Measurements from ENCODE around the gene ZMAT3. TPM values are rescaled to one million over a fixed set of nuclear protein-coding genes. Genes with fewer than 3 reads are reported as not detected.

The ZMAT3 gene
- total RNA-seq, 1 experiment from 2014 or later = 13.3 TPM

- no peak for DNase-seq (ENCODE audit: low spot score)
These were observed 50.3 kb downstream of the ZMAT3 start for GRCh38 chr3:179021119-179021903.

DNA sequence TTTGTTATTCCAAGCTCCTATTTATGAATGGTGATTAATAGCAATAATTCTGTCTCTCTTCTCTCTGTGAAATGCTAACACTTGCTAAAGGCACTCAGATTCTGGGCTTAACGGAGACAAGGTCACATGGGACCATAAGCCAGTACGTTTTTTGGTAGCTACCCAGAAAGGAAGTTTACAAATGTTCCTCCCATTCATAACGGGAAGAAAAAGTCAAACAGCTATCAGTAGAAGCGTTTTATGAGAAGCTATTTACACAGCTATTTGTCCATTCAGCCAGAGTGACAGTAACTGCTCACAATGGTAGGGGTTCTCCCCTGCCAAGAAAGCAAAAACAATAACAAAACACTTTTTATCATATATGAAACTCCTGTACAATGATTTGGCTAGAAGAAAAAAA, 51.5 kb downstream of the ZMAT3 start:
- no peak for DNase-seq (ENCODE audit: low spot score)

DNA sequence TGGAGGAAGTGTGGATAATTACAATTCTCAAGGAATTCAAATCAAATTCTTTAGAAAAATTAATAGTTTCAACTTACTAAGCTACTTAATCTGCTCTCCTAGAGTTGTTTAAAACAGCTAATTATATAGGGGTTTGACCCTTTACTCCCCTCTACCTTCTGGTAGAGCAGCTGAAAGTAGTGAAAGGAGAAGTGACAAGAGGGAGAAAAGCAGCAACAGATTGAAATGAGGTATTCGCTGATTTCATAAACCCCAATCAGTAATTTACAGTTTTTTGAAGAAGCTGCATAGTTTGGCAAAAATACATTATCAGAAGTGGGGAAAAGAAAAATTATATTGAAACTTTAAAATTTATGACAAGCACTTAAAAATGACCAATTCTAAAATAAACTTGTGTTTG, 52.8 kb downstream of the ZMAT3 start:
- no peak for DNase-seq (ENCODE audit: low spot score)

- DNase-seq (ENCODE audit: low spot score) = no peak
These were observed 54.5 kb downstream of the ZMAT3 start for GRCh38 chr3:179016979-179017670.

DNA sequence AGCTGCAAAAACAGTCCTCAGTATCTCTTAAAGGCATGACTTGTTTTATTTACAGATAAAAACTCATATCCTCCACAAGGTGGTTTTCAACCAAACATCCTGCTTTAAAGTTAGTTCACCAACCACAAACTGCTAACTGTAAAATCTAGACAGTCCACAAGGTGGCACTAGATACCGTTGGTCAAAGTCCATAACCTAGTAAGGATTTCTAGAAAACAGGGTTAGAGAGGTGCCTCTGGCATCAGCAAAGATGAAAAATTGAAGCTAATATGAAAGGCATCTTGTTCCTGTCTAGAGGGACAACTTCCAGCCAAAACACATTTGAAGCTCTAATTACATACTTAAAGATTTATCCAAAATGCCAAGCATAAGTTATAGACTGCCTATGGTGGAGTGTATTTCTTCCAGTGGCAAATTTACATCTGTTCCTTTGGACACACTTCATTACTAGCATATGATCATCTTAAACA, 56.0 kb downstream of the ZMAT3 start:
- DNase-seq (ENCODE audit: low spot score) = peak; percentile 91

DNA sequence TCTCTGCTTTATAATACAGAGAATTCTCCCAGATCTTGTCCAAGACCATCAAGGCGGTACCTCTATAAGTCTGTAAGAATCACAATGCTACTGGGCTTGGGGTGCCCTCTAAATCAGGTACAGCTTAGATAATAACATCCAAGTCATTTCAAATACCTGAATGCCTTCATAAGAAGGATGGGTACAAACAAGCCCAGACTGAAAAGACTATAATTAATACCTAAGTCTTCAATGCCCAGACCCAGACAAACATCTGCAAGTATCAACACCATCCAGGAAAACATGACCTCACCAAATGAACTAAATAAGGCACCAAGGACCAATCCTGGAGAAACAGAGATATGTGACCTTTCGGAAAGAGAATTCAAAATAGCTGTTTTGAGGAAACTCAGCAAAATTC, 65.9 kb downstream of the ZMAT3 start:
- no peak for DNase-seq (ENCODE audit: low spot score)

GRCh38 chr3:179005213-179005612, 66.4 kb downstream of the ZMAT3 start:
- DNase-seq (ENCODE audit: low spot score) = no peak

- no peak for DNase-seq (ENCODE audit: low spot score)
These were observed 71.0 kb downstream of the ZMAT3 start for GRCh38 chr3:179000659-179001058.

DNA sequence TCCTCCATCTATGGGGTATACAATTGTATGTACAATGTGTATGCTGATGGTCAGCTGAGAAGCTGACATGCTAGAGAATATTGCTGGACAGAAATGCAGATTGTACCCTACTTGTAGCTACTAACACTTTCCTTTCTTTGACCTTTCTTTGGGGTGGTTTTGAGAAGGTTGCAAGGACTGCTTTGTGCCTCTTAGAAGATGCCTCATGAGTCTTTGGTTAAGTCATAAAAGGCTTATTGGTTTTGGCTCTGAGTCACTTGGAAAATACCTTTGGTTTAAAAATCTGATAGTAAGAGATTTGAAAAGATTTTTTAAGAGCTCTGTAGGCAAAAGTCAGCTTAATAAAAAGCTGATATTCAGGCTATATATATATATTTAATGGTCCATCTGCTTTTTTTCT, 71.5 kb downstream of the ZMAT3 start:
- DNase-seq (ENCODE audit: low spot score) = no peak

GRCh38 chr3:178996399-178996798, 75.2 kb downstream of the ZMAT3 start:
- DNase-seq (ENCODE audit: low spot score) = no peak

DNA sequence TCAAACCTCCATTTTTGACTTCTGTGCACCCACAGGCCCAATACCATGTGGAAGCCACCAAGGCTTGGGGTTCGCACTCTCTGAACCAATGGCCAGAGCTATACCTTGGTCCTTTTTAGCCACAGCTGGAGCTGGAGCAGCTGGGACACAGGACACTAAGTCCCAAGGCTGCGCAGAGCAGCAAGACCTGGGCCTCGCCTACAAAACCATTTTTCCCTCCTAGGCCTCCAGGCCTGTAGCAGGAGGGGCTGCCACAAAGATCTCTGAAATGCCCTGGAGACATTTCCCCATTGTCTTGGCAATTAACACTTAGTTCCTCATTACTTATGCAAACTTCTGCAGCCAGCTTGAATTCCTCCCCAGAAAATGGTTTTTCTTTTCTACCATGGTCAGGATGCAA, 81.3 kb downstream of the ZMAT3 start:
- no peak for DNase-seq (ENCODE audit: low spot score)

DNA sequence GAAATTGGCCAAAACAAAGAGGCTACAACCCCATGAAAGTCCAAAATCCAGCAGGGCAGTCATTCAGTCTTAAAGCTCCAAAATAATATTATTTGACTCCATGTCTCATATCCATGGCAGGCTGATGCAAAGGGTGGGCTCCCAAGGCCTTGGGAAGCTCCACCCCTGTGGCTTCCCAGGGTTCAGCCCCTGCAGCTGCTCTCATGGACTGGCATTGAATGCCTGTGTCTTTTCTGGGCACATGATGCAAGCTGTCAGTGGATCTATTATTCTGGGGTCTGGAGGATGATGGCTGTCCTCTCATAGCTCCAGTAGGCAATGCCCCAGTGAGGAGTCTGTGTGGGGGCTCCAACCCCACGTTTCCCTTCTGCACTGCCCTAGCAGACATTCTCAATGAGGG, 81.8 kb downstream of the ZMAT3 start:
- no peak for DNase-seq (ENCODE audit: low spot score)

DNA sequence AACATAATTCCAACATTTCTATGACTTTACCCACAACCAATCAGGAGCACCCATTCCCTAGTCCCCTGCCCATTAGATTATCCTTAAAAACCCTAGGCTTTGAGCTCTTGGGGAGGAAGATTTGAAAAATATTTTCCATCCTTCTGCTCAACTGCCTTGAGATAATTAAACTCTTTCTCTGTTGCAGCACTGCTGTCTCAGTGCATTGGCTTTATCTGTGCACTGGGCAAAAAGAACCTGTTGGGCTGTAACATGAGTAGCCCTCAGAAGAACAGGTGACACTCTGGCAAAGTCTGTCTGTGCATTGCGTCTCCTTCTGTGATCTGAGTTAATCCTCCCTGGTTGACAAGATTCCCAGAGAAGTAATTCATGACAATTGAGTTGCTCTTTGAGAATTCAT, 83.9 kb downstream of the ZMAT3 start:
- DNase-seq (ENCODE audit: low spot score) = no peak

- DNase-seq (ENCODE audit: low spot score) = no peak
These were observed 85.2 kb downstream of the ZMAT3 start for GRCh38 chr3:178986456-178986855.

DNA sequence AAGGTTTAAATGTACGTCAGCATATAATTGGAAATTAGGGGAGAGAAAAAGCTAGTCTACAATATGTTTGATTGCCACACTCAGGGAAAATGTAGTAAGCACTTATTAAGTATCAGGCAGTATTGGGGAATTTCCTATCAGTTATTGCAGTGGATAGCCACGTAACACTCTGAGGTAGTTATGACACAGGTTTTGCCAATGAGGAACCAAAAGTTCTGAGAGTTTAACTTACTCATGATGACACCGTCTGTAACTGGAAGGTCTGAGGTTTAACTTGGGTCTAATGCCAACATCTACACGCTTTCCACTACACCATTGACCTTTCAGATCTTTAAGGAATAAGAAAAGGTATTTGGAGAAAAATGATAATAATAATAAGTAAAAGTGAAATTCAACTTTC, 89.5 kb downstream of the ZMAT3 start:
- no peak for DNase-seq (ENCODE audit: low spot score)

GRCh38 chr3:178975320-178975719, 96.3 kb downstream of the ZMAT3 start:
- DNase-seq (ENCODE audit: low spot score) = no peak

GRCh38 chr3:178971614-178972013, 100.0 kb downstream of the ZMAT3 start:
- peak; percentile 17 for DNase-seq (ENCODE audit: low spot score)

DNA sequence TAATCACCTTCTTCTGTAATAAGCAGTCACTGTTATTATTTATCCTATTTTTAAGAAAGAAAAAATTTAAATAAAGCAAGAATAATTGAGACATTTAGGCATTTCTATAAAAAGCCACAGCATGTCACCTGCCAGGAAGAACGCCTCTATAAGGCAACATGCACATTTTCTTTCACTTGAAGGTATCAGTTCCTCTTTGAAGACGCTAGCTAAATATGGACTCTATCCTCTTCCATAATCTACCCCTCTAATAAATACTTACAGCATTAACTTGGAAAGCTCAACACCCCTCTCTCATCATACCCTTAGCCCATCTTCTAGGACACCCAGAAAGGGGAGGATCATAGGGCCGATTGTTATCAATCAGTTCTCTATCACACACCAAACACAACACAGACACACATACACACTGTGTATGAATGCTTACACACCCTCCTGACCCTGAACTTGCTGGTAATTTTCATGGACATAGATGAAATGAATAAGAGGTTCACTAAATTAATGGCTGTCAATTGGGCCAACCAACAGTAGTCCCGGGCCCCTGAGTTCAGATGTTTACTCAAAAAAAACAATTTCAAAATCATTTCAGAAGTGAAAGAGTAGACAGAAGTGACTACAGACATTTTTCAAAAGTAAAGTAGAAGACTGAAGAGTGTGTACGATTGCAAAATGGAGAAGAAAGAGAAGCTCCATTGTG, 102.5 kb downstream of the ZMAT3 start:
- no peak for DNase-seq (ENCODE audit: low spot score)
